Coronary artery (tissue), 2 donors: ENCODE measurements around the gene ARL16.

Source experiments
- DNase-seq: peaks from one replicate; pipeline ENCODE4 v3.0.0-alpha.2; 2017; ENCODE audit warnings: low spot score
- H3K27ac ChIP-seq, 2 donors: fragments of 200-600 bp; sonication (generic); one replicate each; pipeline ENCODE4 v1.5.1; 2016 to 2019
- H3K4me3 ChIP-seq: fragments of 200-600 bp; sonication (generic); 2 replicates; pipeline ENCODE4 v1.5.1; 2016; ENCODE audit warnings: mild to moderate bottlenecking, moderate library complexity
- TF ChIP-seq, protein P1 (sequence below): fragments of 200-600 bp; sonication (generic); IDR thresholded peaks from one replicate; pipeline ENCODE4 v1.5.1; 2019; ENCODE audit warnings: antibody characterized with exemption

Gene ARL16

DNA sequence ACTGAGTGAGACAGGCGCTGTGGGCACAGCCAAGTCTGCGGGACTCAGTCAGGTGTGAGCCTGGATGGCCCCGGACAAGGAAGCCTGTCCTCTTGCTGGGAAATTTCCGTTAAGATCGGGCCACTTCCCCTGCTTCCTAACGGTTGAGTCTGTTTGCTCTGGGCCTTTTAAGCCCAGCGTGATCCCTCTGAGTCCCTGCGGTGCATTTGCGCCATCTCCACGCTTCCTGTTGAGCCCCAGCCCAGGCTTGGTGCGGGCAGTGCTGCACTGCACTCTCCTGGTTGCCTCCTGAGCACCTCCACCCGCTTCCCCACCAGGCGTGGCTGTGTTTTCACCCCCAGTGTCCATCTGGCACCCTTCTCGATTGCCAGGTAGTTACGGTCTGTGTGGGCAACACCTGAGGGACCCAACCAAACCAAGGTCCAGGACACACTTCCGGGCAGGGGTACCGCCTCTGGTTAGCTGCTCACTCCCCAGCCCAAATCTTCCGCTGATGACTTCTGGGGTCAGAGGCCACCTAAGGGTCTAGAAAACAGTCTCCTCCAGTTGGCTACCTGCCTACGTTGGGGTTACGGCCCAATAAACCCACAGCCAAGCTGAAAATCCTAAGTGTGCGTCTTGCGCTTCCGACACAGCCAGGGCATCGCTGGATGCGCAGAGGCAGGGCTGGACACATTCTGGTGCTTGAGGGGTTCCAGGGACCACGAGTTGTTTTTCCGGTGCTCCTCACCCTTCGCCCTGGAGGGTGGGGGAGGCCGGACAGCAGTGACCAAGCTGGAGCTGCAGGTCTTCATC is 27.1 kb upstream of the ARL16 start:
- peak overlapping the region; percentile 81 for H3K4me3 ChIP-seq
- TF ChIP-seq, protein P1, sequence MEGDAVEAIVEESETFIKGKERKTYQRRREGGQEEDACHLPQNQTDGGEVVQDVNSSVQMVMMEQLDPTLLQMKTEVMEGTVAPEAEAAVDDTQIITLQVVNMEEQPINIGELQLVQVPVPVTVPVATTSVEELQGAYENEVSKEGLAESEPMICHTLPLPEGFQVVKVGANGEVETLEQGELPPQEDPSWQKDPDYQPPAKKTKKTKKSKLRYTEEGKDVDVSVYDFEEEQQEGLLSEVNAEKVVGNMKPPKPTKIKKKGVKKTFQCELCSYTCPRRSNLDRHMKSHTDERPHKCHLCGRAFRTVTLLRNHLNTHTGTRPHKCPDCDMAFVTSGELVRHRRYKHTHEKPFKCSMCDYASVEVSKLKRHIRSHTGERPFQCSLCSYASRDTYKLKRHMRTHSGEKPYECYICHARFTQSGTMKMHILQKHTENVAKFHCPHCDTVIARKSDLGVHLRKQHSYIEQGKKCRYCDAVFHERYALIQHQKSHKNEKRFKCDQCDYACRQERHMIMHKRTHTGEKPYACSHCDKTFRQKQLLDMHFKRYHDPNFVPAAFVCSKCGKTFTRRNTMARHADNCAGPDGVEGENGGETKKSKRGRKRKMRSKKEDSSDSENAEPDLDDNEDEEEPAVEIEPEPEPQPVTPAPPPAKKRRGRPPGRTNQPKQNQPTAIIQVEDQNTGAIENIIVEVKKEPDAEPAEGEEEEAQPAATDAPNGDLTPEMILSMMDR, result no peak
- no peak overlapping the region for H3K27ac ChIP-seq
- DNase-seq, result no peak

DNA sequence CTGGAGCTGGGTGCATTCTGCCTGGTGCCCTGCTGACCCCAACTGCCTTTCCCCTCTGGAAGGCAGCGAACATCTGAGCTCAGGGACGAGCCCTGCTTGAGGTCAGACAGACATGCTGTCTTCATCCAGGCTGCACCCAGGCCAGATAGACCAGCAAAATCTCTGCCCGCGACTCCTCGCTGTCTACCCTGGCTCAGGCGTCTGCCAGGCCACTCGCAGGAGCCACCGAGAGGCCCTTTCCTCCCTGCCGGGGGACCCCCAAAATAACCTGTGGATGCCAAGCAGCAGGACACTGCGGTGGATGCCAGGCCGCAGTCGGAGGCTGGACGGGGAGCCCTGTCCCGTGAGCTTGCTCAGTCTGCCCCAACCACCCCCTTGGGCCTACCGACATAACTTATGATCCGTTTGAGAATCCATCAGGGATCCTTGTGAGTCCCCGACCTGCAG is 25.2 kb upstream of the ARL16 start:
- Histone ChIP-seq H3K4me3 (no peak overlapping the region), H3K27ac (no peak overlapping the region)
- TF ChIP-seq, protein P1, result no peak
- no peak for DNase-seq

DNA sequence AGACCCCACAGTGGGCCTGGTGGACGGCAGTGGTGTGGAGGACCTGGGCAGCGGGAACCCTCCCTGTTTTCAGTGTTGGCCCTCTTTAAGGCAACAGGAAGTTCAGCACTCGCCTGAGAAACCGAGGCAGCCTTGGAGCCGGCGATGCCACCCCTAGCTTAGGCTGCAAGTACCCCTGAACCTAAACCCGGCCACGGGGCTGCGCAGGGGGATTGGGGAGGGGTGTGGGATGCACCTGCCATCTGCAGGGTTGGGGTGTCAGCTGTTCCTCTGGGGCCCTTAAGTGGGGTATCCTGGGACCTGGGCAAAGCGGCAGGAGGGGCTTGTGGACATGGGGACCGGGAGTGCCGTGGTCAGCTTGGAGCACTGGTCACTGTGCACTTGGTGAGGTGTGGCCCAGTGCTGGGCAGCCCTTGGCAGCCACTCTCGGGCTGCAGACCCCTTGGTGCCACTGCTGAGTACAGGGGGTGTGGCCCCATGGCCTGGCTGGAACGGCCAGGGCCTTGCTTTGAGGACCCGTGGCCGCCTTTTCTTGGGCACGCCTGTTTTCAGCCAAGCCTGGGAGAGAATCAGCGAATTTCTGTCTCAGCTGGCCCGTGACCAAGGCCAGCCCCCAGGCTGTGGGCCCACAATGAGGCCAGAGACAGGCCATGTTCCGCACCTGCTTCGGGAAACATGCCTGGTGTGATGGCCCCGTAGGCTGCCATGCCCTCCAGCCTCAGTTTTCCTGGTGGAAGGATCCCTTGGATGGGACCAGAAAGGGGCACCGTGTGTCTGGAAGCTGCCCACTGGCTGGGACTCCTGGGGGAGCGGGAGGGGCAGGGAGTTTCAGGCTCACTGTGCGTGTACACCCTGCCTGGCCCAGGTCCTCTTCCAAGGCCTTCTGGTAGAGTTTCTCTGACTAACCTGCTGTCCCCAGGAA is 24.4 kb upstream of the ARL16 start:
- TF ChIP-seq, protein P1, result no peak
- Histone ChIP-seq H3K4me3 (no peak overlapping the region), H3K27ac (no peak overlapping the region)
- DNase-seq, result no peak

DNA sequence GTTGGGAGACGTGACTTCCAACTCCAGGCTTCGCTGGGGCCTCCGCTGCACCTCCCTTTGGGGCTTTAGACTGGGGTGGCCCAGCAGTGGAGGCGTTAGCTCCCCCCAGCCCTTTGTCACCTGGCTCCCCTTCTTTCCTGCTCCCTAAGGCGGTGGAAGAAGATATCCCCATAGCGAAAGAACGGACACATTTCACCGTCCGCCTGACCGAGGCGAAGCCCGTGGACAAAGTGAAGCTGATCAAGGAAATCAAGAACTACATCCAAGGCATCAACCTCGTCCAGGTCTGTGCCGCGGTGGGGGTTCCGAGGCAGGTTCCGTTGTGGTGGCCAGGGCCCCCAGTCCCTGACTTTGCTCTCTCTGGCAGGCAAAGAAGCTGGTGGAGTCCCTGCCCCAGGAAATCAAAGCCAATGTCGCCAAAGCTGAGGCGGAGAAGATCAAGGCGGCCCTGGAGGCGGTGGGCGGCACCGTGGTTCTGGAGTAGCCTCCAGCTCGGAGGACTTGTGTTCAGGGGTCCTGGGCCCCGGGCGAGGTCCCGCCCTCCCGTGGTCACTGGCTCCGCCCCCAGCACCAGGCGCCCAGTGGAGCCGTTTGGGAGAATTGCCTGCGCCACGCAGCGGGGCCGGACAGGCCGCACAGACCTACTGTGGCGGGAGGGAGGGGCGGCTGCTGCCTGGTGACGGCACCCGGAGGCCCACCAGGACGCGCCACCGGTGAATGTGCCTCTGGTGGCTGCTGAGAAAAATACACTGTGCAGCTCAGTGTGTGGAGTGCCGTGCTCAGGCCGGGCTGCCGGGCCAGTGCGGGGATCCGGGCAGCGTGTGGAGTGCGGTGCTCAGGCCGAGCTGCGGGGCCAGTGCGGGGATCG is 23.4 kb upstream of the ARL16 start:
- DNase-seq, result no peak
- TF ChIP-seq, protein P1, result no peak
- Histone ChIP-seq H3K27ac (no peak overlapping the region), H3K4me3 (no peak overlapping the region)

DNA sequence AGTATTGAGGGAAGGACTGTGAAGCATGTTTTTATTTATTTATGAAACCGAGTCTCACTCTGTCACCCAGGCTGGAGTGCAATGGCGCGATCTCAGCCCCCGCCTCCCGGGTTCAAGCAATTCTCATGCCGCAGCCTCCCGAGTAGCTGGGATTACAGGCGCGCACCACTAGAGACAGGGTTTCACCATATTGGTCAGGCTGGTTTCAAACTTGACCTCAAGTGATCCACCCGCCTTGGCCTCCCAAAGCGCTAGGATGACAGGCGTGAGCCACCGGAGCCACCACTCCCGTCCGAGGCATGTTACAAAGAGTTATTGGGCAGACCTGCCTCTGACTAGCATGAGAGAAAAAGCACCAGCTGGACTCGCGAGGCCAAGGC is 22.6 kb upstream of the ARL16 start:
- Histone ChIP-seq H3K4me3 (no peak overlapping the region), H3K27ac (no peak overlapping the region)
- TF ChIP-seq, protein P1, result no peak
- no peak for DNase-seq

DNA sequence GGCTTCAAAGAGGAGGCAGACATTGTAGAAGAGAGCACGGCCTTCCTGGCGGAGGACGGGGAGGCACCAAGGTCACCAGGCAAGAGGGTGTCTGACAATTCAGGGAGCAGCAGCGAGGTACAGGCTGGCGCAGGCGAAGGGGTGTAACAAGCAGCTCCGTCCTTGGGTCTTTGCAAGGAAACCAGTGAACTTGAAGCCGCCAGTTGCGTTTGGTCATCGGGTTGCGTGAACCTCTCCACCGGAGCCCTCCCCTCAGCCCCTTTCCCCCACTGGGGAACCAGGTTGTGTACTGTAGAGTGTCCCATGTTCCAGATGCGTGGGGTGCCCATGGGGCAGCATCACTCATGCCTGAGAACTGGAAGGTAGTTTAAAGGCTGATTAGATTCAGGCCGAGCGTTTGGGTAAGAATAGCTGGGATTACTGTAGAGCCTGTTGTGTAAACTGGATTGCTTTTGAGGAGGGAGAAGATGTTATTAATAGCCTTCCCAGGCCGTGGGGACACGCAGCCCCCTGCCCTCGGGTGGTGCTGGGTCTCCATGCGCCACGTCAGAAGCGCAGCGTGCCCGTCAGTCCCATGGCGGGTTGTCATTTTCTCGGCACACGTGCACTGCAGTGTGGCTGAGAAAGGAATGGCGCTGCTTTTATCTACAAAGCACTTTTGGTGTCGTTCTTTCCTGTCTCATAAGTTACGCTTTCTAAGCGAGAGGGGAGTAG is 22.1 kb upstream of the ARL16 start:
- Histone ChIP-seq H3K4me3 (no peak overlapping the region), H3K27ac (no peak overlapping the region)
- DNase-seq, result no peak
- TF ChIP-seq, protein P1, result no peak
